Stimulated activated naive CD4-positive, alpha-beta T cell treated with Interleukin-2 at 50 U/mL for 16 hours (primary cell): ENCODE results near the gene TMEM72.

Source experiments
- DNase-seq: peaks from one replicate; lab custom pipeline; 2025; lab: John Stamatoyannopoulos, UW

Gene TMEM72

GRCh38 chr10:44934416-44935200 lies 23.5 kb downstream of the TMEM72 start:
- DNase-seq = no peak

GRCh38 chr10:44935201-44935965 lies 24.2 kb downstream of the TMEM72 start:
- DNase-seq = no peak

DNA sequence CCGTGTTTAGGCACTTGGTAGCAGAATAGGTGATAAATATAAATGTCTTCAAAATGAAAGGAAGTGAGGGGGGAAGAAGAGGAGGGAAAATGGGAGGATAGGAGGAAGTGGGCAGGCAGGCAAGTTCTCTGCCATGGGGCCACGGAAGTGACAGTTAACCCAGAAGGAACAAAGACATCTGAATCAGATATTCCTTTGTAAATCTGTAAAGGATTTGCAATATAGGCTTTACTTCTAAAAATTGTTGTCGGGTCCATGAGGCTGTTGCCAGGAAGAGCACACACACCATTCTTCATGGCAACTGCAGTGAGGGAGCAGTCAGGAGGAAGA lies 24.8 kb downstream of the TMEM72 start:
- DNase-seq = no peak

DNA sequence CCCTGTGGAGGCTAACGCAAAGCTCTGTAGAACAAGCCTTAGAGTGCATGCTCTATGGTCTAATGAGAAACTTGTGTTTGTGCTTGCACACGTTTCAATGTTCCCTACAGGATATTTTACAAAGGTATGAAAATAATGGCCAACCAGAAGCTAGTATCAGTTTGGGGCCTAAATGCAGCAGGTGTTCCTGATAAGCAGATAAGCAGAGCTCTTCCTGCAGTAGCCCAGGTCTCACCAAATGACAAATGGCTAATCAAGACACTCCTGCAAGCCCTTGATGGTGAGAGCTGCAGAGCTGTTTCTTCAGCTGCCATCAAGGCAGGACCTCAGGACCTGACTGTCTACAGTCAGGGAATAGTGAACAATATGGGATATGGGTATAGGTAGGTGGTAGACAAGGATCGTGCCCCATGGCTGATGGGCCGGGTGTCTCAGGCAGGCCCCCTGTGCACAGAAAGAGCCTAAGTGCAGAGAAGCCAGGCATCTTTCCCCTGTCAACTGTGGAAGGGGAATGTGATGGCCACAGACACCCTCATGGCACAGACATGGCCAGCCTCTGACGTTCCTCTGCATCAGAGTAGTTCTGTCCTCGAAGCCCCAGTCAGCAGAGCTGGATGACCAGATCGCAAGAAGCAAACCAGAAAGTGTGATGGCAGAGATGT lies 25.3 kb downstream of the TMEM72 start:
- no peak for DNase-seq

DNA sequence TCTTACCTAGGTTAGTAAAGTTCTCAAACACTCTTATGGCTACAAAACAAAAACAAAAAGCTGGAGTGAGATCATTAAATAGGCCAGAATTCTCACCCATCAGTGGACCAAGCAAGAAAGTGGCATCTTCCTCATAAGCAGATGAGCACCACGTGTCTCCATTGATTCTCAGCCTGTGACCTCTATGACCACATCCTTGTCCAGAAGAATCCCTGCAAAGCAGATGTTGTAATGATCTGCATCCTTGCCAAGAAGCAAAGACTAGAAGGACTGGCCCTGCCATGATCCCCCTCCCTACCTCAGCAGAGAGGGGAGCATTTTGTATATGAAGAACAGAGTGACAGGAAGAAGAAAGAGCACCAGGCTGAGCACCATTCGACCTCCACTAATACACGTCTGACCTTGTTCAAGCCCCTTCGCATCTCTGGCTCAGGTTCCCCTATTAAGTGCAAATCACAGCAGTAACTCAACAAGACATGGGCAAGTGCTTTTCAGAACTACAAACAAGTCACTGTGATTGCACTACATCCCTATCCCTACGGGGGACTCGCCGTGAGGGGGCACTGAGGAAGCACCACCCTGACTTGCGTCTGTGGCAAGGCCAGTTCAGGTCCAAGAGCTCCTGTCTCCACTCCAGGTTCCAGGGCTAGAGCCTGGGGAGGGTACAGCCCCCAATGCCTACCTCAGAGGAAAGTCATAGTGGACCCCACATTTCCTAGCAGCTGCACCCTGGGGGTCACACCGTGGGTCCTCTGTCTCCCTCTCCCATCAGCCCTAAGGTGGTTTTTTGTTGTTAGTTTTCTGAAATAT lies 26.3 kb downstream of the TMEM72 start:
- no peak for DNase-seq

GRCh38 chr10:44938956-44939355 lies 27.8 kb downstream of the TMEM72 start:
- no peak for DNase-seq

GRCh38 chr10:44939691-44940401 lies 28.7 kb downstream of the TMEM72 start:
- no peak for DNase-seq

DNA sequence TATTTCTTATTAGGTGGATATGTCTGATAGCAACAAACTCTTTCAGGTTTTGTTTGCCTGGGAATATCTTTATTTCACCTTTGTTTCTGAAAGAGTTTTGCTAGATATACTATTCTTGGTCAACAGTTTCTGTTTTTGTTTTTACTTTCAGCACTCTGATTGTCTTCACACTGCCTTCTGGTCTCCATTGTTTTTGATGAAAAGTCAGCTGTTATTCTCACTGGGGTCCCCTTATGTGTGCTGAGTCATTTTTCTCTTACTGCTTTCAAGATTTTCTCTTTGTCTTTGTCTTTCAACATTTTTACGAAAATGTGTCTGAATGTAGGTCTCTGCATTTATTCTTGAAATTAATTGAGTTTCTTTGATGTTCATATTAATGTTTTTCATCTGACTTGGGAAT lies 33.2 kb downstream of the TMEM72 start:
- DNase-seq = no peak

GRCh38 chr10:44946205-44946604 lies 35.1 kb downstream of the TMEM72 start:
- no peak for DNase-seq

DNA sequence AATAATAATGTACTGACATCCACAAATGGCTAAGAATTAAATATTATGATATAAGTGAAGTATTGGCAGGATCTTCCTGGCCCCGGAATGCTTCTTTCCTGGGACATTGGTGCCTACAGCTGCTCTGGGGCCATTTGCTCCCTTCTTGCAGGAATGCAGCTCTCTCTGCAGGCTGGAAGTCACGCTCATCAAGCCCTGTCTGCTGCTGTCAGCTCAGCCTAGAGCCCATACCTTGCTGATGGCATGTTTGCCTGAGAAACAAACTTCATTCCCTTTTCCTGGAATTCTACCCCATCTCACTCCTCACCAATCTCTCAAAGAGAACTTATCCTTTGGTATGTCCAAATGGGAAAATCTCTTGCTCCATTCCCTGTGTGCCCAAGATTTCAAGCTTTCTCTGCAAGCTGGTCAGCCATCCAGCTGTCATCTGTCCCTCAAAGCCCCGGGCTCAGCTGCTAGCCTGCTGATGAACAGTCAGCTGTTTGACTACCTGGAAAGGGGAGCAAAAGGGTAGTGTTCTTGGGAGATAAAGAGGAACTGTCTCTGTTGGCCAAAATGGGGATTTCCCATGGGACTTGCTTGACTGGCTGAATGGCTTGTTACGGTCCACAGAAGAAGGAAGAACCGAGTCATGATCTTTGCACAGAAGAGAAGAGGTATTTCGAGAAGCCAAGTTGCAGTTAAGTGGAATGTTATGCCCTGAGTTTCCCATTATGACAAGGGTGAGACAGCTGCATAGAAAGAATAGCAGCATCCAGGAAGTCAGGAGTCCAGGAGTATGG lies 36.4 kb downstream of the TMEM72 start:
- DNase-seq = no peak

DNA sequence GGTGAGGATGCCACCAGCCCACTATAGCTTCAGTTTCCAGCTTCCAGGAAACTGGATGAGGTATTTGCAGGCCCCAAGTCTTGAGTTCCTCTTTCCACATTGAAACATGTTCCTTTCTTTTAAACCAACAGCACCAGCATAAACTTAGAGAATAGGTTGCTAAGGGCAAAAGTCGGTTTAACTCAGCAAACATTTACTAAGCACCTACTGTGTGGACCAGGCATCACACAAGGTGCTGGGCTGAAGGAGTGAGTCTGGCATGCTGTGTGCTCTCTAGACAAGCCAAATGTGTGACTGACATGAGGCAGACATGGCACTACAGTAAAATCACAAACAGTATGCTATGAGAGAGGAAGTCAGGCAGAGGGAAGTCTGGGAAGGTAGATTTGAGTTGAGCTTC lies 37.5 kb downstream of the TMEM72 start:
- no peak for DNase-seq

DNA sequence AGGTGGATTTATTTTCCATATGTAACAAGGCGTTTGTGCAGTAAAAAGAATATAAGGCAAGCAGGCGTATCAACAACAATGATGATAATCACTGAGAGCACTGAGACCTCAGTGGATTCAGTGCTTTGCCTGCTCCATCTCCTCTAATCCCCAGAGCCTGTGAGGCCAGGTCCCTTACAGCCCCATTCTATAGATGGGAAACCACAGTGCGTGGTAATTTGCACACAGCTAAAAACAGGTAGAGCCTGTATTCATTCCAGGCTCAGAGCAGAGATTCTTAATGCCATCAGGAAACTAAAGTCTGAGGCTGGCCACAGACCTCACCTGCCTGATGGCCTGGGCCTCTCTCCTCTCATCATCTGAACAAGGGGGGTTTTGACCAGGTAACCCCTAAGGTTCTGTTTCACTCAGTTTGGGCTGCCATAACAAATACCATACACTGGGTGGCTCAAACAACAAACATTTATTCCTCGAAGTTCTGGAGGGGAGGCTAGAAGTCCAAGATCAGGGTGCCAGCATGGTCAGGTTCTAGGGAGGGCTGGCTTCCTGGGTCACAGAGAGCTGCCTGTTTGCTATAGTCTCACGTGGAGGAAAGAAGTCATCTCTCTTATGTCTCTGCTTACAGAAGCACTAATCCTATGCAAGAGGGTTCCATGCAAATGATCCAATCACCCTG lies 38.1 kb downstream of the TMEM72 start:
- DNase-seq = no peak

DNA sequence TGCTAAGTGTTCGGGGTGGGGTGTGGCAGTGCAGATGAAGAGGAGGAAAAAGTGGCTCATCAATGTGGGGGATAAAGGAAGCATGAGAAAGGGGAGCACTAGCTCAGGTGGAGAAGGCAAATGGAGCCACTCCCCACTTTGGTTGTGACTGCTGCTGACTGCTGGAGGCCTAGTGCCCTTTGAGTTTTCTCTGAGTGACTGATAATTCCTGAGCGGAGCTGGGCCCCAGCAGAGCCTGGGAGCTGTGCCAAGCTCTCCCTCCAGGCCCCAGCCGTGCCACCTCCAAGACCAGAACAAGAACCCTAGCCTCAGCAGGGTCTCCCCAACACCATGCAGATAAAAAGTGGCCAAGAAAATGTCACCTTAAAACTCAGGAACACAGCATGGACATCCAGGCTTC lies 38.8 kb downstream of the TMEM72 start:
- no peak for DNase-seq

- no peak for DNase-seq
These were observed 39.4 kb downstream of the TMEM72 start for GRCh38 chr10:44950326-44951225.

DNA sequence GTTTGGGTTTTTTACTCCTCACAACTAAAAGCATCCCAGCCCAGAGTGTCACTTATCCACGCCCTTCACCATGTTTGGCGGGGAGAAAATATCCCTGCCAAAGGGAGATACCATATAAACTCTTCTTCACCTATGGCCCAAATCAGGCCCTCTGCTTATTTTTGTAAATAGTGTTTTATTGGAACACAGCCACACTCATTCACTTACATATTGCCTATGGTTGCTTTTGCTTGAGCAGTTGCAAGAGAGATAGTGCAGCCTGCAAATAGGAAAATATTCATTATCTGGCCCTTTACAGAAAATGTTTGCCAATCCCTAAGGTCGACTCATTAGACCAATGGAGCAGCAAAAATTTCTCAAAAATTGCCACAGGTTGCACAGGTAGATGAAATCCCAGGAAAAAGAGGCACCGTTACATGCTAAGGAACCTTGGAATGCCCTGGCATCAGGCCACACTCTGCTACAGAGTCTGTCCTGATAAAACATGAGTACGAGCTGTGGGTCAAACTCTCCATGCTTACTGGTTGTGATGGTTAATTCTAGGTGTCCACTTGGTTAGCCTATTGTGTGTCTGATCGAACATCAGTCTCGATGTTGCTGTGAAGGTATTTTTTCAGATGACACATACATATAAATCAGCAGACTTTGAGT lies 40.6 kb downstream of the TMEM72 start:
- no peak for DNase-seq

- no peak for DNase-seq
These were observed 41.7 kb downstream of the TMEM72 start for GRCh38 chr10:44952779-44953231.

DNA sequence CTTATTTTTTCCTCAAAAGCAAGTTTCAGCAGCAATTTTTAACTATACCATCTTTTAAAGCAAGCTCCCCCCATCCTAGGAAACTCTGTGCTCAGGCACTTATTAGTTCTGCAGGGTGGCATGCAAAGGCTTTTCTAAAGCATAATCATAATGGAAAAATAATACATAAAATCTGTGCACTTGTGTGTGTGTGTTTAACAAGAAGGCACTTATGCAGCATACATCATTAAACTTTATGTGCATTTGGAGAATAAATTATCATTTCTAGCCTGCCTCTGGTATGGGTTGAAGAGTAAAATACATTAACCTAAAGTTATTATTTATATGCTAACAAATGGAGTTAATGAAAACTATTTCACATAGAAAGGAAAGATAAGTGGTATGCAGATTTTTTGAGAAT lies 42.9 kb downstream of the TMEM72 start:
- DNase-seq = no peak

DNA sequence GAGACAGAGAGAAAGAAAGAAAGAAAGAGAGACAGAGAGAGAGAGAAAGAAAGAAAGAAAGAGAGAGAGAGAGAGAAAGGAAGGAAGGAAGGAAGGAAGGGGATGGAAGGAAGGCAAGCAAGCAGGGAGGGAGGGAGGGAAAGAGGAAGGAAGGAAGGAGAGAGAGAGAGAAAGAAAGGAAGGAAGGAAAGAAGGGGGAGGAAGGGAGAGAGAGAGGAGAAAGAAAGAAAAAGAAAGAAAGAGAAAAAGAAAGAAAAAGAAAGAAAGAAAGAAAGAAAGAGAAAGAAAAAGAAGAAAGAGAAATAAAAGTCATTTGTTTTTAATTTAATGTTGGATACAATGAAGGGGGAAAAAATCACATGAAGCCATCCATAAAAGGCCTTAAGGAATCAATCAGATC lies 43.8 kb downstream of the TMEM72 start:
- DNase-seq = no peak
